K562 (cell line): ENCODE measurements around the gene UBE2S. TPM values are rescaled to one million over a fixed set of nuclear protein-coding genes. Genes with fewer than 3 reads are reported as not detected.

ENCODE experiments used
- BDP1 ChIP-seq: IDR thresholded peaks from 3 replicates; pipeline ENCODE4 v1.6.1; 2011; ENCODE audit not compliant: insufficient read length, insufficient read depth
- CHD1 ChIP-seq: fragments of 200-600 bp; sonication (generic); IDR thresholded peaks from one replicate; pipeline ENCODE4 v1.6.1; 2012; ENCODE audit warnings: mild to moderate bottlenecking, moderate library complexity, low read length, inconsistent platforms
- ELF2 ChIP-seq: fragments of 250-450 bp; sonication (Bioruptor Pico); IDR thresholded peaks from 2 replicates; pipeline ENCODE4 v1.5.0; 2021; ENCODE audit warnings: mild to moderate bottlenecking
- FOXA1 ChIP-seq: fragments of 450-650 bp; IDR thresholded peaks from 2 replicates; pipeline ENCODE4 v1.6.1; 2016; ENCODE audit warnings: mild to moderate bottlenecking, borderline replicate concordance
- HSF4 ChIP-seq: fragments of 250-450 bp; sonication (Bioruptor Pico); IDR thresholded peaks from 2 replicates; pipeline ENCODE4 v2.1.2; 2022; ENCODE audit warnings: mild to moderate bottlenecking, moderate library complexity, borderline replicate concordance
- L3MBTL2 ChIP-seq: fragments of 450-650 bp; IDR thresholded peaks from 2 replicates; pipeline ENCODE4 v1.6.1; 2016; ENCODE audit warnings: mild to moderate bottlenecking, moderate library complexity
- PCBP1 ChIP-seq: fragments of 200-400 bp; formaldehyde crosslinking; IDR thresholded peaks from 2 replicates; pipeline ENCODE4 v1.6.1; 2018; ENCODE audit warnings: mild to moderate bottlenecking, low read depth, low read length; ENCODE audit not compliant: poor library complexity, severe bottlenecking
- PHF8 ChIP-seq: fragments of 200-600 bp; sonication (generic); IDR thresholded peaks from 2 replicates; pipeline ENCODE4 v1.6.1; 2012; ENCODE audit warnings: mixed run types, mild to moderate bottlenecking, inconsistent platforms, low read length, moderate library complexity, borderline replicate concordance
- PYGO2 ChIP-seq: fragments of 450-650 bp; IDR thresholded peaks from 2 replicates; pipeline ENCODE4 v1.6.1; 2016; ENCODE audit warnings: mild to moderate bottlenecking, missing genetic modification characterization, moderate library complexity, missing compliant biosample characterization
- ZNF431 ChIP-seq: sonication (generic); formaldehyde crosslinking; IDR thresholded peaks from 2 replicates; pipeline ENCODE4 v1.8.0; 2022; ENCODE audit warnings: mild to moderate bottlenecking, missing genetic modification reagents
- ZNF76 ChIP-seq: fragments of 250-450 bp; sonication (Bioruptor Pico); IDR thresholded peaks from 2 replicates; pipeline ENCODE4 v1.4.0; 2020; ENCODE audit warnings: mild to moderate bottlenecking, moderate library complexity, borderline replicate concordance
- polyA plus RNA-seq, 8 experiments: library from polyadenylated mRNA; depleted of rRNA in 4 of 8; stranded (reverse) in 5 of 8; unstranded in 3 of 8; fragments of >200 nt; fragmentation: Nextera tagmentation in 2 of 8; fragmentation: Illumina TruSeq in 1 of 8; extraction: Ambion mirVana in 2 of 8; extraction: Trizol in 1 of 8; gene quantifications; 2 replicates each; pipeline versions ENCODE4 v1.2.1 to v1.2.3, GENCODE V29; 2011 to 2014; ENCODE audit warnings: inconsistent platforms in 1 of 8, missing spikeins in 1 of 8
- total RNA-seq, 7 experiments: library from RNA; depleted of rRNA in 6 of 7; stranded (reverse); fragments of >200 nt in 6 of 7; fragmentation: Illumina TruSeq in 2 of 7; extraction: Trizol in 2 of 7; gene quantifications; 2 replicates each; pipeline versions ENCODE4 v1.2.1 to v1.2.3, GENCODE V29; 2011 to 2021; ENCODE audit warnings: low replicate concordance in 1 of 7
- TF ChIP-seq, protein P1 (sequence below), 2 experiments: fragments of 450-650 bp; IDR thresholded peaks; 2 replicates each; pipeline ENCODE4 v1.6.1; 2016; ENCODE audit warnings: mild to moderate bottlenecking in 2 of 2, borderline replicate concordance in 1 of 2, low read depth in 1 of 2, moderate library complexity in 1 of 2
- TF ChIP-seq, protein P2 (sequence below): sonication (generic); formaldehyde crosslinking; IDR thresholded peaks from 2 replicates; pipeline ENCODE4 v1.8.0; 2022; ENCODE audit warnings: mild to moderate bottlenecking, low read depth, missing genetic modification reagents
- TF ChIP-seq, protein P3 (sequence below), 2 experiments: IDR thresholded peaks; 2 replicates each; pipeline ENCODE4 v1.6.1; 2011; ENCODE audit warnings: borderline replicate concordance in 1 of 2, control low read depth in 1 of 2, low read depth in 1 of 2, low read length in 1 of 2, mild to moderate bottlenecking in 1 of 2, mixed read lengths in 1 of 2, moderate library complexity in 1 of 2; ENCODE audit not compliant: insufficient read depth in 1 of 2, insufficient read length in 1 of 2, poor library complexity in 1 of 2, severe bottlenecking in 1 of 2; ENCODE audit errors: extremely low read depth in 1 of 2

The UBE2S gene
- total and polyA plus RNA-seq, 9 of the 15 experiments (the other 6 are each of a cell fraction or from before 2014, with no cell fraction given), result 1.5 to 1,305 (median 157) TPM

DNA sequence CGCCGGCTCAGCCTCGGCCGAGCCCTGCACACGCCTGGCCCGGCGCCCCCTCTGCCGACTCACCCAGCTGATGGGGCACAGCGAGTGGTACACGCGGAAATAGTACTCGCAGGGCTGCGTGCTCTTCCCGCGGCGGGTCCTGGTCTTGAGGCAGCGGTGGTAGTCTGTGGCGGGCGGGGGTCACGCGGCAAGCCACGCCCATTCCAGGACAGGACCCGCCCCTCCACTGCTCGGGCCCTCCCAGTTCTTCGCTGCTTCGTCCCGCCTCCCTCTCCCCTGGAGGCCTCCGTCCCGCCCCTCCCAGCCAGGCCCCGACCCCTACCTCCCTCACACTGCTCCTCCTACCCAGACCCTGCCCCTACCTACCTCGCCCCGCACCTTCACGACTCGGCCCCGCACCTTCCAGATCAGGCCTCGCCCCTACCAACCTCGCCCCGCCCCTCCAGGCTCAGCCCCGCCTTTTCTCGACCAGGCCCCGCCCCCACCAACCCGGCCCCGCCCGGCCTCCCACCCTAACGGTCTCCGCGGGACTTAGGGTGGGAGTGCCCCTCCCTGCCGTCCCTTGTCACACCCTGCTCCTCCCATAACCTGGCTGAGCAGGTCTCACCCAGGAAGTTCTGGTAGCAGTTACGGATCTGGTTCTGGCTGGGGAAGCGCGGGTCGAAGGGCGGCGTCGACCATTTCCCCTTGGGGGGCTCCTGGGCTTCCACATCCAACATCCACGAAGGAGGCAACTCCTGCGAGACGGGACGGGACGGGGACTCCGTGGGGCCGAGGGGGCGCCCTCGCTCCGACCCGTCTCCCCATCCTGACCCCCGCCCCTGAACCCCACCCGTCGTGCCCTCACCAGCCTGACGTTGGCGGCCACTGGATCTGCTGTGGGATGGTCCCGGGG is 53.5 kb downstream of the UBE2S start (continued):
- TF ChIP-seq, protein P1, sequence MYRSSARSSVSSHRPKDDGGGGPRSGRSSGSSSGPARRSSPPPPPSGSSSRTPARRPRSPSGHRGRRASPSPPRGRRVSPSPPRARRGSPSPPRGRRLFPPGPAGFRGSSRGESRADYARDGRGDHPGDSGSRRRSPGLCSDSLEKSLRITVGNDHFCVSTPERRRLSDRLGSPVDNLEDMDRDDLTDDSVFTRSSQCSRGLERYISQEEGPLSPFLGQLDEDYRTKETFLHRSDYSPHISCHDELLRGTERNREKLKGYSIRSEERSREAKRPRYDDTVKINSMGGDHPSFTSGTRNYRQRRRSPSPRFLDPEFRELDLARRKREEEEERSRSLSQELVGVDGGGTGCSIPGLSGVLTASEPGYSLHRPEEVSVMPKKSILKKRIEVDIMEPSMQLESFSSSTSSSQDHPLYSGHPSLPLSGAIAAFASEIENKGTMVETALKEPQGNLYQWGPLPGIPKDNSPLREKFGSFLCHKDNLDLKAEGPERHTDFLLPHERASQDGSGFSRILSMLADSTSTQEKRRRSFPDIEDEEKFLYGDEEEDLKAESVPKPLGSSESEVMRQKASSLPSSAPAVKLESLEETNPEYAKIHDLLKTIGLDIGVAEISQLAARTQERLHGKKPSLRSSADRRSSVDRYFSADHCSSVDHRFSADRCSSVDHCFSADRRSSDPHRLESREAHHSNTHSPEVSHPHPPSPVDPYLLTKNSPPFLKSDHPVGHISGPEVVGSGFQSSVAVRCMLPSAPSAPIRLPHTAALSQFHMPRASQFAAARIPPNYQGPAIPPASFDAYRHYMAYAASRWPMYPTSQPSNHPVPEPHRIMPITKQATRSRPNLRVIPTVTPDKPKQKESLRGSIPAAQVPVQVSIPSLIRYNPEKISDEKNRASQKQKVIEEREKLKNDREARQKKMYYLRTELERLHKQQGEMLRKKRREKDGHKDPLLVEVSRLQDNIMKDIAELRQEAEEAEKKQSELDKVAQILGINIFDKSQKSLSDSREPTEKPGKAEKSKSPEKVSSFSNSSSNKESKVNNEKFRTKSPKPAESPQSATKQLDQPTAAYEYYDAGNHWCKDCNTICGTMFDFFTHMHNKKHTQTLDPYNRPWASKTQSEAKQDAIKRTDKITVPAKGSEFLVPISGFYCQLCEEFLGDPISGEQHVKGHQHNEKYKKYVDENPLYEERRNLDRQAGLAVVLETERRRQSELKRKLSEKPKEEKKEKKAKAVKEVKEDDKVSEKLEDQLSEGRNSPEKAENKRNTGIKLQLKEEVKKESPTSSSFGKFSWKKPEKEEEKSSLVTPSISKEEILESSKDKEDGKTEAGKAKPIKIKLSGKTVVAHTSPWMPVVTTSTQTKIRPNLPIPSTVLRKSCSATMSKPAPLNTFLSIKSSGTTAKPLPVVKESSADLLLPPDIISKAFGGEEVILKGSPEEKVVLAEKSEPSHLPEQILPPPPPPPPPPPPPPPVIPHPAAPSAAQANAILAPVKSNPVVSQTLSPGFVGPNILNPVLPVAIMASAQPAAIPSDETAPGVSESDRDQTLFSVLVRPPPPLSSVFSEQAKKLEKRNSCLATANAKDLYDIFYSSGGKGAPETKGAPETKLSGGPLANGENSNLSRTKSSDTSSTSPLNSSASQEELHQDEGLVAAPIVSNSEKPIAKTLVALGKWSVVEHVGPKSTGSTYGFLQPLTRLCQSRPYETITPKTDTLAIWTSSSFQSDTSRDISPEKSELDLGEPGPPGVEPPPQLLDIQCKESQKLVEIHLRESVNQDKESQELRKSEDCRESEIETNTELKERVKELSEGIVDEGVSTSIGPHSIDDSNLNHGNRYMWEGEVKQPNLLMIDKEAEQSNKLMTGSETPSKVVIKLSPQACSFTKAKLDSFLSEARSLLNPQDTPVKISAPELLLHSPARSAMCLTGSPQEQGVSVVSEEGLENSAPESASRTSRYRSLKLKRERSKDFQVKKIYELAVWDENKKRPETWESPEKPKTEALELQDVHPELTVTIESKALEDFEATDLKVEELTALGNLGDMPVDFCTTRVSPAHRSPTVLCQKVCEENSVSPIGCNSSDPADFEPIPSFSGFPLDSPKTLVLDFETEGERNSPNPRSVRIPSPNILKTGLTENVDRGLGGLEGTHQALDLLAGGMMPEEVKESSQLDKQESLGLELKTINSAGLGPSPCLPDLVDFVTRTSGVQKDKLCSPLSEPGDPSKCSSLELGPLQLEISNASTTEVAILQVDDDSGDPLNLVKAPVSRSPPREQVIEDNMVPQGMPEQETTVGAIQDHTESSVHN (IDR thresholded peaks at IDR 0.05; ENCODE audit: borderline replicate concordance in 1 of 2, low read depth in 1 of 2), result no peak
- 0 out of 2 replicates have a peak, but pooled peaks have one; percentile 48 for TF ChIP-seq L3MBTL2
- TF ChIP-seq PCBP1, result no peak
- no peak for TF ChIP-seq ELF2 (CRISPR knock-in tag)
- peak; percentile 22; the same call in 1 of the 2 replicates for TF ChIP-seq PHF8
- TF ChIP-seq CHD1, result no peak
- TF ChIP-seq HSF4 (CRISPR knock-in tag), result no peak
- TF ChIP-seq, protein P2, sequence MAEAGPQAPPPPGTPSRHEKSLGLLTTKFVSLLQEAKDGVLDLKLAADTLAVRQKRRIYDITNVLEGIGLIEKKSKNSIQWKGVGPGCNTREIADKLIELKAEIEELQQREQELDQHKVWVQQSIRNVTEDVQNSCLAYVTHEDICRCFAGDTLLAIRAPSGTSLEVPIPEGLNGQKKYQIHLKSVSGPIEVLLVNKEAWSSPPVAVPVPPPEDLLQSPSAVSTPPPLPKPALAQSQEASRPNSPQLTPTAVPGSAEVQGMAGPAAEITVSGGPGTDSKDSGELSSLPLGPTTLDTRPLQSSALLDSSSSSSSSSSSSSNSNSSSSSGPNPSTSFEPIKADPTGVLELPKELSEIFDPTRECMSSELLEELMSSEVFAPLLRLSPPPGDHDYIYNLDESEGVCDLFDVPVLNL, result no peak
- TF ChIP-seq BDP1, result no peak
- TF ChIP-seq FOXA1, result no peak
- no peak for TF ChIP-seq ZNF431 (CRISPR knock-in tag)
- no peak for TF ChIP-seq ZNF76
- TF ChIP-seq, protein P3, sequence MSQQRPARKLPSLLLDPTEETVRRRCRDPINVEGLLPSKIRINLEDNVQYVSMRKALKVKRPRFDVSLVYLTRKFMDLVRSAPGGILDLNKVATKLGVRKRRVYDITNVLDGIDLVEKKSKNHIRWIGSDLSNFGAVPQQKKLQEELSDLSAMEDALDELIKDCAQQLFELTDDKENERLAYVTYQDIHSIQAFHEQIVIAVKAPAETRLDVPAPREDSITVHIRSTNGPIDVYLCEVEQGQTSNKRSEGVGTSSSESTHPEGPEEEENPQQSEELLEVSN (IDR thresholded peaks at IDR 0.05; ENCODE audit: borderline replicate concordance in 1 of 2, extremely low read depth in 1 of 2, insufficient read depth in 1 of 2, insufficient read length in 1 of 2, low read depth in 1 of 2, low read length in 1 of 2, poor library complexity in 1 of 2, severe bottlenecking in 1 of 2), result peak; percentile 44 to 73
- no peak for TF ChIP-seq PYGO2 (tag)
